Right lobe of liver (tissue), 4 donors: ENCODE data around the gene RBM15B.

Experiments
- POLR2A ChIP-seq: fragments of 450-650 bp; IDR thresholded peaks from one replicate; pipeline ENCODE4 v1.6.1; 2017; ENCODE audit warnings: antibody characterized with exemption, mild to moderate bottlenecking
- TF ChIP-seq, protein P1 (sequence below), 4 donors: fragments of 200-600 bp in 3 of 4; fragments of 450-650 bp in 1 of 4; IDR thresholded peaks; one replicate each; pipeline versions ENCODE4 v1.5.1 to v1.8.0; 2016 to 2022; ENCODE audit warnings: antibody characterized with exemption in 4 of 4, mild to moderate bottlenecking in 2 of 4
- donor health status: DM: no; HTN: no; CAD: no.
- donor health status: DM: no; HTN: no; CAD: no.
- donor health status: DM: no; HTN: yes; CAD: no.

DNA sequence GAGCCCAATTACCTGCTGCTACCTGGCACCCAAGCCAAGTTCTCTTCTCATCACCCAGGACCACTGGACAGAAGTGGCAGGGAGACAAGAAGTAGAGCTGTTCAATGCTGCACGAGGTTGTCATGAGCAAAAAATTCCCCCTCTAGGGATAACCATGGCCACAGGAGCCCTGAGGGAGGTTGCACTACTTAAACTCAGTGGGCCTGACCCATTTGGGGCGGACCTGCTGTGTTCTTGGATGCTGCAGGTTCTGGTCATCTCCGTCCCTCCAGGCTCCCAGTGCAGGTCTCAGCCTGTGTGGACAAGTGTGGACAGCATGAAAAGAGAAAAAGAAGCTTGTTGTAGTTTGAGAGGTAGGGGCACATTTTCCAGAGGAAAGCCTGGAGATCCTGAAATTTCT is 32.1 kb upstream of the RBM15B start:
- TF ChIP-seq POLR2A: no peak
- TF ChIP-seq, protein P1, sequence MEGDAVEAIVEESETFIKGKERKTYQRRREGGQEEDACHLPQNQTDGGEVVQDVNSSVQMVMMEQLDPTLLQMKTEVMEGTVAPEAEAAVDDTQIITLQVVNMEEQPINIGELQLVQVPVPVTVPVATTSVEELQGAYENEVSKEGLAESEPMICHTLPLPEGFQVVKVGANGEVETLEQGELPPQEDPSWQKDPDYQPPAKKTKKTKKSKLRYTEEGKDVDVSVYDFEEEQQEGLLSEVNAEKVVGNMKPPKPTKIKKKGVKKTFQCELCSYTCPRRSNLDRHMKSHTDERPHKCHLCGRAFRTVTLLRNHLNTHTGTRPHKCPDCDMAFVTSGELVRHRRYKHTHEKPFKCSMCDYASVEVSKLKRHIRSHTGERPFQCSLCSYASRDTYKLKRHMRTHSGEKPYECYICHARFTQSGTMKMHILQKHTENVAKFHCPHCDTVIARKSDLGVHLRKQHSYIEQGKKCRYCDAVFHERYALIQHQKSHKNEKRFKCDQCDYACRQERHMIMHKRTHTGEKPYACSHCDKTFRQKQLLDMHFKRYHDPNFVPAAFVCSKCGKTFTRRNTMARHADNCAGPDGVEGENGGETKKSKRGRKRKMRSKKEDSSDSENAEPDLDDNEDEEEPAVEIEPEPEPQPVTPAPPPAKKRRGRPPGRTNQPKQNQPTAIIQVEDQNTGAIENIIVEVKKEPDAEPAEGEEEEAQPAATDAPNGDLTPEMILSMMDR (IDR thresholded peaks at IDR 0.05): no peak
